GM12878 (cell line): ENCODE results near the gene SEPHS2. TPM values are rescaled to one million over a fixed set of nuclear protein-coding genes. Genes with fewer than 3 reads are reported as not detected.
A peak's percentile ranks its signal among the peaks of the same experiment; 100 is the strongest.

Experiments used
- BCL11A ChIP-seq: IDR thresholded peaks from 2 replicates; pipeline ENCODE4 v1.6.1; 2011; ENCODE audit warnings: low read depth, low read length
- BCL3 ChIP-seq: IDR thresholded peaks from 2 replicates; pipeline ENCODE4 v1.6.1; 2011; ENCODE audit warnings: borderline replicate concordance, low read depth, mild to moderate bottlenecking, moderate library complexity, low read length; ENCODE audit not compliant: insufficient read depth, poor library complexity, severe bottlenecking
- BCLAF1 ChIP-seq: fragments of 450-650 bp; IDR thresholded peaks from 2 replicates; pipeline ENCODE4 v1.6.1; 2017; ENCODE audit warnings: antibody characterized with exemption, mild to moderate bottlenecking, moderate library complexity
- BMI1 ChIP-seq: fragments of 450-650 bp; IDR thresholded peaks from 2 replicates; pipeline ENCODE4 v1.6.1; 2016; ENCODE audit warnings: mild to moderate bottlenecking, moderate library complexity, borderline replicate concordance
- CBFB ChIP-seq: IDR thresholded peaks from 2 replicates; pipeline ENCODE4 v1.6.1; 2016; ENCODE audit warnings: antibody characterized with exemption, low read depth
- E4F1 ChIP-seq: fragments of 450-650 bp; IDR thresholded peaks from 2 replicates; pipeline ENCODE4 v1.6.1; 2018; ENCODE audit warnings: borderline replicate concordance, mild to moderate bottlenecking; ENCODE audit not compliant: partially characterized antibody
- EED ChIP-seq: sonication (generic); IDR thresholded peaks from 2 replicates; pipeline ENCODE4 v1.6.1; 2016; ENCODE audit warnings: antibody characterized with exemption, low read depth
- EP300 ChIP-seq, 2 experiments: fragments of 150-350 bp in 1 of 2; IDR thresholded peaks; 2 replicates each; pipeline ENCODE4 v1.6.1; 2011 to 2012; ENCODE audit warnings: low read depth in 2 of 2, low read length in 2 of 2, borderline replicate concordance in 1 of 2, improper control_type of control experiment in 1 of 2, inconsistent platforms in 1 of 2; ENCODE audit not compliant: control insufficient read depth in 1 of 2
- FOS ChIP-seq: IDR thresholded peaks from 3 replicates; pipeline ENCODE4 v1.6.1; 2011; ENCODE audit warnings: borderline replicate concordance; ENCODE audit not compliant: insufficient read length; ENCODE audit errors: extremely low read depth
- HDAC2 ChIP-seq: fragments of 200-600 bp; sonication (generic); IDR thresholded peaks from 2 replicates; pipeline ENCODE4 v1.6.1; 2017
- NFIC ChIP-seq: IDR thresholded peaks from 2 replicates; pipeline ENCODE4 v1.6.1; 2012; ENCODE audit warnings: low read depth, mild to moderate bottlenecking, inconsistent platforms, low read length, moderate library complexity
- PKNOX1 ChIP-seq: fragments of 450-650 bp; IDR thresholded peaks from 2 replicates; pipeline ENCODE4 v1.6.1; 2016; ENCODE audit warnings: mild to moderate bottlenecking
- RAD51 ChIP-seq: fragments of 450-650 bp; IDR thresholded peaks from 2 replicates; pipeline ENCODE4 v1.6.1; 2016; ENCODE audit warnings: moderate library complexity, mild to moderate bottlenecking, inconsistent platforms
- RELA ChIP-seq: fragments of 450-650 bp; IDR thresholded peaks from 2 replicates; pipeline ENCODE4 v1.8.0; 2014; ENCODE audit warnings: borderline replicate concordance; ENCODE audit not compliant: partially characterized antibody
- SKIL ChIP-seq: fragments of 450-650 bp; IDR thresholded peaks from 2 replicates; pipeline ENCODE4 v1.6.1; 2017; ENCODE audit warnings: mild to moderate bottlenecking, low read depth, inconsistent platforms; ENCODE audit not compliant: poor library complexity, severe bottlenecking
- ZBED1 ChIP-seq: IDR thresholded peaks from 2 replicates; pipeline ENCODE4 v1.6.1; 2016; ENCODE audit warnings: borderline replicate concordance
- ZNF207 ChIP-seq: fragments of 450-650 bp; IDR thresholded peaks from 2 replicates; pipeline ENCODE4 v1.6.1; 2014; ENCODE audit warnings: antibody characterized with exemption, mild to moderate bottlenecking, borderline replicate concordance
- ZNF24 ChIP-seq: fragments of 450-650 bp; IDR thresholded peaks from 2 replicates; pipeline ENCODE4 v1.6.1; 2017; ENCODE audit warnings: antibody characterized with exemption, mild to moderate bottlenecking
- ZNF622 ChIP-seq: fragments of 450-650 bp; IDR thresholded peaks from 2 replicates; pipeline ENCODE4 v1.6.1; 2017; ENCODE audit warnings: mild to moderate bottlenecking, inconsistent platforms
- polyA plus RNA-seq, 11 experiments: library from polyadenylated mRNA; depleted of rRNA in 4 of 11; unstranded in 6 of 11; stranded (reverse) in 5 of 11; fragments of >200 nt; fragmentation: Nextera tagmentation in 4 of 11; fragmentation: Illumina TruSeq in 1 of 11; extraction: Ambion mirVana in 4 of 11; extraction: Trizol in 1 of 11; gene quantifications; 1 replicate in 1 of 11; 2 replicates in 10 of 11; pipeline versions ENCODE4 v1.2.1 to v1.2.3, GENCODE V29; 2011 to 2016; ENCODE audit warnings: inconsistent platforms in 2 of 11, missing spikeins in 2 of 11, low read depth in 1 of 11
- total RNA-seq, 4 experiments: library from RNA; depleted of rRNA in 3 of 4; stranded (reverse); fragments of >200 nt in 3 of 4; fragmentation: Illumina TruSeq in 1 of 4; extraction: Trizol in 1 of 4; gene quantifications; 2 replicates each; pipeline versions ENCODE4 v1.2.1 to v1.2.3, GENCODE V29; 2013 to 2021

The SEPHS2 gene
- total and polyA plus RNA-seq, 10 of the 15 experiments (the other 5 are each of a cell fraction or from before 2014, with no cell fraction given) = 21.6 to 99.8 (median 72.9) TPM

GRCh38 chr16:30473231-30474073 lies 27.8 kb upstream of the SEPHS2 start (continued):
- TF ChIP-seq ZNF24 (peak; percentile 74; the same call in 1 of the 2 replicates), NFIC (peak; percentile 76; the same call in 1 of the 2 replicates), EED (peak; percentile 91), HDAC2 (no peak), RELA (no peak), ZBED1 (no peak), ZNF622 (no peak), CBFB (peak; percentile 91), PKNOX1 (no peak), BCL3 (peak; percentile 70), EP300 (IDR thresholded peaks at IDR 0.05; ENCODE audit: borderline replicate concordance in 1 of 2, control insufficient read depth in 1 of 2, low read depth in 2 of 2, low read length in 2 of 2) (peak; percentile 74 to 75; a peak in 3 of 4 replicates), BCL11A (peak; percentile 70), E4F1 (no peak), ZNF207 (no peak), BCLAF1 (no peak), BMI1 (no peak), SKIL (peak; percentile 57), FOS (no peak), RAD51 (0 out of 2 replicates have a peak, but pooled peaks have one; percentile 23)
